AG04450 (cell line): ENCODE measurements around the gene THSD1. TPM values are rescaled to one million over a fixed set of nuclear protein-coding genes. Genes with fewer than 3 reads are reported as not detected.
"Not testable (repeated sequence)": the region's sequence is repeated elsewhere in the genome, so short reads cannot be mapped to it uniquely, and the experiment has no call there.

Experiments used
- CTCF ChIA-PET: fragments of 300-600, 350-600 bp; formaldehyde crosslinking; extraction: SDS; loops from one replicate; lab custom pipeline; 2022; ENCODE audit warnings: antibody characterized with exemption, inconsistent platforms; lab: Charles Lee
- POLR2A ChIA-PET: fragments of 350-600 bp; formaldehyde crosslinking; extraction: SDS; loops from one replicate; lab custom pipeline; 2021; ENCODE audit warnings: antibody characterized with exemption, inconsistent platforms; lab: Yijun Ruan, JAX
- DNase-seq: peaks from one replicate; pipeline ENCODE4 v3.0.0-alpha.2; 2011; ENCODE audit warnings: low read depth, low spot score
- H3K27ac ChIP-seq: one replicate; pipeline ENCODE4 v1.5.1; 2012; ENCODE audit warnings: low read depth, low read length, control low read depth
- H3K27me3 ChIP-seq: one replicate; pipeline ENCODE4 v1.6.0; 2012; ENCODE audit warnings: low read length; ENCODE audit not compliant: control insufficient read depth, insufficient read depth
- H3K4me3 ChIP-seq: 2 replicates; pipeline ENCODE4 v1.5.1; 2011; ENCODE audit warnings: mild to moderate bottlenecking, low read depth, low read length, control low read depth
- H3K9me3 ChIP-seq: 2 replicates; pipeline ENCODE4 v1.5.1; 2012; ENCODE audit warnings: low read length; ENCODE audit not compliant: control insufficient read depth, insufficient read depth
- polyA plus RNA-seq: library from polyadenylated mRNA; depleted of rRNA; stranded (reverse); fragments of >200 nt; gene quantifications from 2 replicates; pipeline ENCODE4 v1.2.3, GENCODE V29; 2011
- TF ChIP-seq, protein P1 (sequence below): IDR thresholded peaks from 2 replicates; pipeline ENCODE4 v1.5.1; 2011; ENCODE audit warnings: low read depth, low read length, control low read depth, inconsistent platforms

THSD1 gene
- polyA plus RNA-seq, 1 experiment: 7.9 TPM

GRCh38 chr13:52371736-52372247, 34.2 kb downstream of the THSD1 start:
- Histone ChIP-seq H3K9me3 (no peaks in the 10 kb centered on the region), H3K27me3 (no peaks in the 10 kb centered on the region), H3K27ac (peak overlapping the region; percentile 21), H3K4me3 (no peak overlapping the region)
- TF ChIP-seq, protein P1, sequence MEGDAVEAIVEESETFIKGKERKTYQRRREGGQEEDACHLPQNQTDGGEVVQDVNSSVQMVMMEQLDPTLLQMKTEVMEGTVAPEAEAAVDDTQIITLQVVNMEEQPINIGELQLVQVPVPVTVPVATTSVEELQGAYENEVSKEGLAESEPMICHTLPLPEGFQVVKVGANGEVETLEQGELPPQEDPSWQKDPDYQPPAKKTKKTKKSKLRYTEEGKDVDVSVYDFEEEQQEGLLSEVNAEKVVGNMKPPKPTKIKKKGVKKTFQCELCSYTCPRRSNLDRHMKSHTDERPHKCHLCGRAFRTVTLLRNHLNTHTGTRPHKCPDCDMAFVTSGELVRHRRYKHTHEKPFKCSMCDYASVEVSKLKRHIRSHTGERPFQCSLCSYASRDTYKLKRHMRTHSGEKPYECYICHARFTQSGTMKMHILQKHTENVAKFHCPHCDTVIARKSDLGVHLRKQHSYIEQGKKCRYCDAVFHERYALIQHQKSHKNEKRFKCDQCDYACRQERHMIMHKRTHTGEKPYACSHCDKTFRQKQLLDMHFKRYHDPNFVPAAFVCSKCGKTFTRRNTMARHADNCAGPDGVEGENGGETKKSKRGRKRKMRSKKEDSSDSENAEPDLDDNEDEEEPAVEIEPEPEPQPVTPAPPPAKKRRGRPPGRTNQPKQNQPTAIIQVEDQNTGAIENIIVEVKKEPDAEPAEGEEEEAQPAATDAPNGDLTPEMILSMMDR: no peak
- ChIA-PET CTCF (interaction anchor here (0.7 to 1.7 kb wide), 2 partner anchors 21 to 79 kb away, joined by 3 to 9 read pairs; partner anchors contain the start of gene VPS36), POLR2A (no interaction called here)
- DNase-seq: no peak

DNA sequence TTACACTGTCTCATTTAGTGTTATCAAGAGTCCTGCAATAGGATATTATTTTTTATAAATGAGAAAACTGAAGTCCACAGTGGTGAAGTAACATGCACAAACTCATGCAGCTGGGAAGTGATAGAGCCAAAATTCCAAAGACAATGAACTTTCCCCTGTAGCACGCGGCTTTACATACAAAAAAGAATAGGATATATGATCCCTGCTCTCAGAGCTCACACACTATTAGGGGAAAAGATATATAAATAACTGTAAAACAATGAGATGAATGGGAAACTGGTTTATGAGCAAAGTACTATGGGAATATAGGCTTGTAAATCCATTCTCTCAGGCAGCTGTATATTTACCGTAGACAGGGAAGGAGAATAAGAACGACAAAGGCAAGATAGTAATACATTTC, 39.7 kb downstream of the THSD1 start:
- ChIA-PET CTCF (interaction anchor here (0.5 to 1.7 kb wide), 2 partner anchors 14 to 84 kb away, joined by 3 to 10 read pairs; partner anchors contain the start of gene VPS36), POLR2A (no interaction called here)
- TF ChIP-seq, protein P1: no peak
- Histone ChIP-seq H3K27me3 (no peaks in the 10 kb centered on the region), H3K4me3 (no peak overlapping the region), H3K27ac (no peak overlapping the region), H3K9me3 (no peaks in the 10 kb centered on the region)
- DNase-seq: no peak

DNA sequence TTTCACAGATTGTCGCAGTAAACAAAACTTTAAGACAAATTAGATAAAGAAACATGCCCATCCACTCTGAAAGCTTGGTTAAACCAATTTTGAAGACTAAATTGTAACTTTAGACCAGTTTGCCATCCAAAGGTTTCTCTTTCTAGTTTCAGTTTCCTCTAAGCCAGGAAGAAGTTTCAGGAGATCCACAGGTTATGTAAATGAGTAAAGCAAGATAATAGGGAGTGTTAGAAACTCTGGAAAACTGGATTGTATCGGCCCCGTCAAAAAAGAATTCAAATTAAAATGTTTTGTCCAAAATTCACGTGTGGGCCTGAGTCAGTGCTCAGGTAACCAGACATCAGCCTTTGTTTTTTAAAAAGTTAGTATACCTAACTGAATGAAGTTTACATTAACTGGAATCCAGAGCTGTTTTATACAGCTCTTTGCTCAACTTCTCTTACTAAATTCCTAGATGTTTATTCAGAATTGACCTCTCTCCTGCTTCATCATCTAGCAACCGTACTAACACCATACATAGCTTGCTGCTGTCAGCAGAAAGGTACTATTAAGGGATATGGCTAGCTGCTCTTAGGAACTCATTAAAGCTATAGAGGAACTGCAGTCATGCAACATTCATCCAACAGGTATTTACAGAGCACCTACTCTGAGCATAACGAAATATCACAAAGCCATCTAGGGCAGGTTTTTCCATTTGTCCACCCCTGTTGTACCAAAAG, 43.6 kb downstream of the THSD1 start:
- H3K4me3 ChIP-seq, H3K9me3 ChIP-seq, H3K27me3 ChIP-seq, DNase-seq, POLR2A ChIA-PET: not testable (repeated sequence)
- peak overlapping the region; percentile 3 for H3K27ac ChIP-seq
- CTCF ChIA-PET: interaction anchor here (1.2 to 1.4 kb wide), 2 partner anchors 18 to 89 kb away, joined by 3 to 4 read pairs; no protein-coding TSS in a partner anchor

DNA sequence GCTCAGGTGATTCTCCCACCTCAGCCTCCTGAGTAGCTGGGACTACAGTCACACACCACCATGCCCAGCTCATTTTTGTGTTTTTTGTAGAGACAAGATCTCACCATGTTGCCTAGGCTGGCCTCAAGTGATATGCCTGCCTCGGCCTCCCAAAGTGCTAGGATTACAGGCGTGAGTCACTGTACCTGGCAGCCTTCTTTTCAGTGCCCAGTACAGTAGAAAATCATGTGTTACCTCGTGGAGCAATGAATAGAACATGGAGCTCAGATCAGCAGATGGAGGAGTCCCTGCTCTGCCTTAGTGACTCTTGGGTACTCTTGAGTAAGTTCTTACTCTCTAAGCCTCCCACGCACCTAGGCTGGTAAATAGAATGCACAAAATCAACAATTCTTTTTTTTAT, 44.7 kb downstream of the THSD1 start:
- H3K27me3 ChIP-seq: no peaks in the 10 kb centered on the region
- H3K9me3 ChIP-seq: no peaks in the 10 kb centered on the region
- no peak overlapping the region for H3K27ac ChIP-seq
- CTCF ChIA-PET: interaction anchor here (1.2 to 1.4 kb wide), 2 partner anchors 17 to 90 kb away, joined by 3 to 4 read pairs; no protein-coding TSS in a partner anchor
- POLR2A ChIA-PET: interaction anchor here (0.6 kb wide), 1 partner anchor 9 kb away, joined by 7 read pairs; no protein-coding TSS in a partner anchor
- TF ChIP-seq, protein P1: no peak
- no peak for DNase-seq
- no peak overlapping the region for H3K4me3 ChIP-seq

DNA sequence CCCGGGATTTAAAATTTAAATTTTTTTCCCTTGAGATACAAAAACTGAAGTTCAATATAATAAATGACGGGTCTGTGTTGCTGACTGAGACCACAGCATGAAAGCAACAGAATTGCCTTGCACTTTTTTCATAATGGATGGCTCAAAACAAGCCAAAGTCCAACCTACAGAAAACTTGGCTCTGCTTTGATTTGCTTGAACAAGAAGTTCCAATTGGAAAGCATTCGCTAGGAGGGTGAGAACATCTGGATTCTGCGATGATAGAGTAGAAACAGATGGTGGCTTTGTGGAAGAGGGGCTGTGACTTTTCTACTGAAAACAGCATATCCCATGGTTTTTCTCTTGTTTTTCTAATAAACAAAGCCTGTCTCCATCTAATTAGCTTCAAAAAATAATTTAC, 46.4 kb downstream of the THSD1 start:
- Histone ChIP-seq H3K27ac (no peak overlapping the region), H3K4me3 (no peak overlapping the region), H3K27me3 (no peaks in the 10 kb centered on the region), H3K9me3 (no peaks in the 10 kb centered on the region)
- TF ChIP-seq, protein P1: no peak
- ChIA-PET POLR2A (interaction anchor here (0.9 kb wide), 1 partner anchor 91 kb away, joined by 3 read pairs; the partner anchor contains the start of gene VPS36), CTCF (interaction anchor here (1.7 to 2.6 kb wide), 2 partner anchors 16 to 91 kb away, joined by 4 to 15 read pairs; partner anchors contain the start of gene VPS36)
- DNase-seq: no peak
